Upper lobe of left lung (tissue), 6 donors: ENCODE measurements around the gene STK11. TPM values are rescaled to one million over a fixed set of nuclear protein-coding genes. Genes with fewer than 3 reads are reported as not detected.

Experiments
- ATAC-seq, 2 donors: fragments of 200-7000 bp; cut with Tn5 transposase; one replicate each; pipeline ENCODE4 v1.9.1; 2022; ENCODE audit warnings: mild to moderate bottlenecking in 2 of 2, moderate library complexity in 2 of 2; ENCODE audit not compliant: low FRiP score in 2 of 2
- DNase-seq, 2 donors: peaks; one replicate each; pipeline ENCODE4 v3.0.0-alpha.2; 2019 to 2020
- H3K27ac ChIP-seq, 4 donors: fragments of 200-600 bp; sonication (generic); one replicate each; pipeline ENCODE4 v1.5.1; 2016 to 2019
- H3K27me3 ChIP-seq, 4 donors: fragments of 200-600 bp; sonication (generic); one replicate each; pipeline ENCODE4 v1.5.1; 2017 to 2019
- H3K36me3 ChIP-seq, 4 donors: fragments of 200-600 bp; sonication (generic); one replicate each; pipeline ENCODE4 v1.5.1; 2016 to 2019
- H3K4me1 ChIP-seq, 4 donors: fragments of 200-600 bp; sonication (generic); one replicate each; pipeline ENCODE4 v1.5.1; 2018 to 2019
- H3K4me3 ChIP-seq, 4 donors: fragments of 200-600 bp; sonication (generic); one replicate each; pipeline ENCODE4 v1.5.1; 2017 to 2019; ENCODE audit warnings: mild to moderate bottlenecking in 2 of 4, moderate library complexity in 1 of 4
- H3K9me3 ChIP-seq, 4 donors: fragments of 200-600 bp; sonication (generic); one replicate each; pipeline ENCODE4 v1.5.1; 2018 to 2019
- EP300 ChIP-seq, 4 donors: sonication (generic); formaldehyde crosslinking; IDR thresholded peaks; one replicate each; pipeline ENCODE4 v1.5.1; 2017; ENCODE audit warnings: antibody characterized with exemption in 4 of 4, control low read depth in 2 of 4
- POLR2A ChIP-seq, 4 donors: fragments of 450-650 bp; IDR thresholded peaks; one replicate each; pipeline ENCODE4 v1.5.1; 2016 to 2017; ENCODE audit warnings: antibody characterized with exemption in 4 of 4, mild to moderate bottlenecking in 2 of 4
- POLR2AphosphoS5 ChIP-seq, 2 donors: sonication (generic); formaldehyde crosslinking; IDR thresholded peaks; one replicate each; pipeline ENCODE4 v1.5.1; 2017; ENCODE audit warnings: antibody characterized with exemption in 2 of 2
- whole genome bisulfite sequencing, 2 donors: methylation state at CpG; one replicate each; pipeline ENCODE4 v1.1.5; 2017 to 2018; 5-methylcytosine and 5-hydroxymethylcytosine counted together
- total RNA-seq, 6 donors: library from RNA; depleted of rRNA in 4 of 6; stranded (reverse); fragments of >200 nt in 4 of 6; gene quantifications; one replicate each; pipeline versions ENCODE4 v1.1.0 to v1.2.1, GENCODE V29; 2016 to 2021
- TF ChIP-seq, protein P1 (sequence below), 6 experiments: fragments of 450-650 bp in 4 of 6; fragments of 200-600 bp in 2 of 6; sonication (generic) in 2 of 6; IDR thresholded peaks; one replicate each; pipeline ENCODE4 v1.5.1; 2016 to 2019; ENCODE audit warnings: antibody characterized with exemption in 6 of 6
- donor health status: DM: no; HTN: no; CAD: no; lungs with moderate emphysema.
- donor health status: DM: no; HTN: yes; CAD: no; lungs with severe emphysema.

STK11 gene
- total RNA-seq, 6 donors from 2014 or later = 50.2 to 168 (median 63.2) TPM

DNA sequence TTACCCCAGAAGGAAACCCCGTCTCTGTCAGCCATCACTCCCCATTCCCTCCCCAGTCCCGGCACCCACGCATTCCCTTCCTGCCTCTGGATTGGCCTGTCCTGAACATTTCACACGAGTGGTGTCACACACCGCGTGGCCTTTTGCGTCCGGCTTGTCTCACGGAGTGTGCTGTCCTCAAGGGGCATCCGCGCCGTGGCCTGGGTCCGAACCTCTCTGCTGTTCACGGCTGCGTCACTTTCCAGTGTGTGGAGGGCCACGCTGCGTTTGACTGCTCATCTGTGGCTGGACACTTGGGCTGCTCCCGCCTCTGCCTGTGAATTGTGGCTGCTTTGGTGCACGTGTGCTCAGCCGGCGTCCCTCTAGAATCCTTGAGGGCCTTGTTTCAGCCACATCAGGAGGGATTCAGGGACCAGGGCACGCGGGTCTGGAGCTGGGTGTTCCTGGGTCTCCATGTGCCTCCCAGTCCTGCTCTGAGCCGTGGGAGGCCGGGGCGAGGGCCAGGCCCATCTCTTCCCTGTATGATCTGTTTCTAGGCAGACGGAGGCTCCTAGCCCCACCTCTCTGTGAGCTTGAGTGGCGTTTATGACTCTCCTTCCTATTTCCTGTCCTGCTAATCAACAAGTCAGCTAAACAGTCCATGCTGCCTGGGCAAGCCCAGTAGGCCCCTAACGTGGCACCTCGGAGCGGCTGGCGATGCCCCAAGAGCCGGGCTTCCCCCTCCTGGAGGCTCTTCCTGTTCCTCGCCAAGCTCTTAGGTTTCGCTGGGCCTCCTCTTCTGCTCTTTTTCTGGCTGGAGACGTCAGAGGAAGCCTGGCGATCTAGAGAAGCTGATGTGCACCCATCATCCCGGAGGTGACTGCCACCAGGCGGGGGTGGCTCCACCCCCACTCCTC, 8.1 kb downstream of the STK11 start:
- Histone ChIP-seq H3K36me3 (peaks cover 0 to 7% (median 0%) of the 10 kb centered on the region in 4 donors), H3K4me1 (peaks cover 50 to 92% (median 61%) of the 10 kb centered on the region in 4 donors), H3K27me3 (no peaks in the 10 kb centered on the region), H3K4me3 (peak overlapping the region in 1 of 4 donors; percentile 18), H3K9me3 (no peaks in the 10 kb centered on the region), H3K27ac (peak overlapping the region; percentile 82 to 91 (median 88))
- DNase-seq (peak; percentile 73 to 91), ATAC-seq (peak; percentile 76 to 78)
- WGBS, 2 donors = 54 to 63% methylated on average over 25 to 34 of the region's 39 CpGs
- peak; percentile 19 to 63 for TF ChIP-seq POLR2AphosphoS5 (IDR thresholded peaks at IDR 0.05)
- TF ChIP-seq, protein P1, sequence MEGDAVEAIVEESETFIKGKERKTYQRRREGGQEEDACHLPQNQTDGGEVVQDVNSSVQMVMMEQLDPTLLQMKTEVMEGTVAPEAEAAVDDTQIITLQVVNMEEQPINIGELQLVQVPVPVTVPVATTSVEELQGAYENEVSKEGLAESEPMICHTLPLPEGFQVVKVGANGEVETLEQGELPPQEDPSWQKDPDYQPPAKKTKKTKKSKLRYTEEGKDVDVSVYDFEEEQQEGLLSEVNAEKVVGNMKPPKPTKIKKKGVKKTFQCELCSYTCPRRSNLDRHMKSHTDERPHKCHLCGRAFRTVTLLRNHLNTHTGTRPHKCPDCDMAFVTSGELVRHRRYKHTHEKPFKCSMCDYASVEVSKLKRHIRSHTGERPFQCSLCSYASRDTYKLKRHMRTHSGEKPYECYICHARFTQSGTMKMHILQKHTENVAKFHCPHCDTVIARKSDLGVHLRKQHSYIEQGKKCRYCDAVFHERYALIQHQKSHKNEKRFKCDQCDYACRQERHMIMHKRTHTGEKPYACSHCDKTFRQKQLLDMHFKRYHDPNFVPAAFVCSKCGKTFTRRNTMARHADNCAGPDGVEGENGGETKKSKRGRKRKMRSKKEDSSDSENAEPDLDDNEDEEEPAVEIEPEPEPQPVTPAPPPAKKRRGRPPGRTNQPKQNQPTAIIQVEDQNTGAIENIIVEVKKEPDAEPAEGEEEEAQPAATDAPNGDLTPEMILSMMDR (IDR thresholded peaks at IDR 0.05) = no peak
- peak in 1 of 4 donors; percentile 15 for TF ChIP-seq EP300 (IDR thresholded peaks at IDR 0.05)
- peak in 2 of 4 donors; percentile 12 to 46 for TF ChIP-seq POLR2A (IDR thresholded peaks at IDR 0.05)

GRCh38 chr19:1214299-1214861, 8.8 kb downstream of the STK11 start:
- no peak for ATAC-seq

DNA sequence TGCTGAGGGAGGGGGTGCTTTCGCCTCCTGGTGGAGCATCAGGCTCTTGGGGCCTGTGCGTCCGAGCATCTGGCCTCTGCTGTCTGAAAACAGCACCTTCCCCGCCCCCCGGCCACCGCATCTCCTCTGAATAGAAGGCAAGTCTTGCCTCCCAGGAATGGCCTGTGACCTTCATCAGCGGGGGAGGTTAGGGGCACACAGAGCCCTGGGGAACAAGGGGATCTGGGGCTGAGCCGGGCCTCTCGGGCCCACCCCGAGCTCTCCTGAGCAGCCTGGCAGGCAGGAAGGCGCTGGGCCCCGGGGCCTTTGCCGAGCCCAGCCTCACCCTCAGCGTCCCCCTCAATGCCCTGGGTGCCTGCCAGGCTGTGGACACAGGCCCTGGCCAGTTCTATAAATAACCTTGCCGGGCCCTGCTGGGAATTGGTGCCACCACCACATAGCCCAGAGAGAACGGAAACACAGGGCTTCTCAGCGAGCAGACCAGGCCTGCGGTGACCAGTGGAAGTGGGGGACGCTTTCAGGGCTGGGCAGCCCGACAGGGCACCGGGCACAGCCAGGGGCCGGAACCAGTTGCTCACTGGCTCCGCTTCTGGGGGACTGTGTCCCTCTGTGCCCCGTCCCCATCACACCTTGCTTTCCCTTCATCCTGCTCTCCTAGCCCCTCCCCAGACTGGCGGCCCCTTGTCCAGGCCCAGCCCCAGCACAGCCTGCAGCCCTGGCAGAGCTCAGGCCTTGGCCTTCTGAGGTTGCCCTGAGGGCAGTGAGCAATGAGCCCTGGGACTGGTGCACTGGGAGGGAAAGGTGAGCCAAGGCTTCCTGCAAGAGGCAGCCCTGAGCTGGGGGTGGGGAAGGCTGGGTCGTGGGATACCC, 9.5 kb downstream of the STK11 start:
- peak; percentile 30 to 35 for TF ChIP-seq POLR2AphosphoS5 (IDR thresholded peaks at IDR 0.05)
- no peak for TF ChIP-seq POLR2A (IDR thresholded peaks at IDR 0.05)
- TF ChIP-seq, protein P1 (IDR thresholded peaks at IDR 0.05) = peak in 1 of 6 experiments; percentile 19
- ATAC-seq = peak in 1 of 2 donors; percentile 54
- no peak overlapping the region for H3K4me3 ChIP-seq

More at GRCh38 chr19:1214299-1214861, 8.8 kb downstream of the STK11 start:
- DNase-seq = peak in 1 of 2 donors; percentile 64
- Histone ChIP-seq H3K27ac (peak overlapping the region; percentile 82 to 91 (median 88)), H3K27me3 (no peaks in the 10 kb centered on the region), H3K4me1 (peaks cover 42 to 86% (median 54%) of the 10 kb centered on the region in 4 donors), H3K9me3 (no peaks in the 10 kb centered on the region), H3K4me3 (peak overlapping the region in 1 of 4 donors; percentile 18), H3K36me3 (peaks cover 0 to 7% (median 0%) of the 10 kb centered on the region in 4 donors)
- TF ChIP-seq EP300 (IDR thresholded peaks at IDR 0.05) (no peak), POLR2A (IDR thresholded peaks at IDR 0.05) (no peak), POLR2AphosphoS5 (IDR thresholded peaks at IDR 0.05) (no peak)
- TF ChIP-seq, protein P1 (IDR thresholded peaks at IDR 0.05) = no peak
- WGBS, 2 donors = 26 to 42% methylated on average over 4 to 20 of the region's 21 CpGs

GRCh38 chr19:1216756-1217155, 11.2 kb downstream of the STK11 start:
- Histone ChIP-seq H3K4me1 (peaks cover 34 to 71% (median 44%) of the 10 kb centered on the region in 4 donors), H3K36me3 (peaks cover 11 to 26% (median 16%) of the 10 kb centered on the region in 4 donors), H3K27ac (peak overlapping the region in 2 of 4 donors; percentile 37 to 42), H3K4me3 (no peak overlapping the region), H3K9me3 (no peaks in the 10 kb centered on the region), H3K27me3 (no peaks in the 10 kb centered on the region)
- 89 to 91% methylated on average over 12 of the region's 12 CpGs for WGBS, 2 donors
- TF ChIP-seq, protein P1 (IDR thresholded peaks at IDR 0.05) = no peak
- no peak for TF ChIP-seq POLR2A (IDR thresholded peaks at IDR 0.05)
- no peak for TF ChIP-seq EP300 (IDR thresholded peaks at IDR 0.05)
- no peak for TF ChIP-seq POLR2AphosphoS5 (IDR thresholded peaks at IDR 0.05)
- DNase-seq (peak in 1 of 2 donors; percentile 32), ATAC-seq (no peak)

More for the DNA sequence above, 9.5 kb downstream of the STK11 start:
- DNase-seq = peak; percentile 72 to 86
- Histone ChIP-seq H3K4me1 (peaks cover 39 to 78% (median 47%) of the 10 kb centered on the region in 4 donors), H3K36me3 (peaks cover 0 to 11% (median 3%) of the 10 kb centered on the region in 4 donors), H3K27me3 (no peaks in the 10 kb centered on the region), H3K9me3 (no peaks in the 10 kb centered on the region), H3K27ac (peak overlapping the region; percentile 82 to 91 (median 88))
- 54 to 61% methylated on average over 11 to 26 of the region's 26 CpGs for WGBS, 2 donors
